WTC11 (cell line): ENCODE data around the gene ADIPOR2. TPM values are rescaled to one million over a fixed set of nuclear protein-coding genes. Genes with fewer than 3 reads are reported as not detected.

Experiments used
- ATAC-seq: fragments of 200-7000 bp; cut with Tn5 transposase; 2 replicates; pipeline ENCODE4 v1.10.0; 2021; ENCODE audit warnings: mild to moderate bottlenecking, moderate library complexity
- CTCF ChIA-PET: fragments of 300-600 bp; sonication (Branson Sonifier 250); formaldehyde crosslinking; loops from one replicate; lab custom pipeline; 2021; ENCODE audit warnings: antibody characterized with exemption; lab: Charles Lee
- POLR2A ChIA-PET: fragments of 350-600 bp; sonication (Branson Sonifier 250); formaldehyde crosslinking; loops from one replicate; lab custom pipeline; 2021; ENCODE audit warnings: antibody characterized with exemption; lab: Charles Lee
- DNase-seq: peaks from one replicate; pipeline ENCODE4 v3.0.0; 2021; ENCODE audit warnings: low spot score
- H3K27ac Mint-ChIP-seq: 2 replicates; pipeline ENCODE4 v1.8.0; 2021; ENCODE audit warnings: mixed read lengths
- H3K27me3 Mint-ChIP-seq: 2 replicates; pipeline ENCODE4 v1.8.0; 2021; ENCODE audit warnings: low read depth, mild to moderate bottlenecking, moderate library complexity, mixed read lengths
- H3K36me3 Mint-ChIP-seq: 2 replicates; pipeline ENCODE4 v1.8.0; 2021; ENCODE audit warnings: mixed read lengths
- H3K4me1 Mint-ChIP-seq: 2 replicates; pipeline ENCODE4 v1.8.0; 2022; ENCODE audit warnings: mixed read lengths
- H3K4me3 Mint-ChIP-seq: 2 replicates; pipeline ENCODE4 v1.8.0; 2021; ENCODE audit warnings: mild to moderate bottlenecking, moderate library complexity, mixed read lengths
- H3K9me3 Mint-ChIP-seq: 2 replicates; pipeline ENCODE4 v1.8.0; 2021; ENCODE audit warnings: mixed read lengths
- ATF1 ChIP-seq: sonication (generic); formaldehyde crosslinking; IDR thresholded peaks from 2 replicates; pipeline ENCODE4 v1.8.1; 2023; ENCODE audit warnings: mild to moderate bottlenecking, moderate library complexity, missing genetic modification reagents
- CDX4 ChIP-seq: fragments of 250-450 bp; sonication (Bioruptor Pico); IDR thresholded peaks from 2 replicates; pipeline ENCODE4 v1.9.0; 2021; ENCODE audit warnings: moderate library complexity, mild to moderate bottlenecking, inconsistent platforms, borderline replicate concordance
- CREM ChIP-seq: sonication (generic); formaldehyde crosslinking; IDR thresholded peaks from 2 replicates; pipeline ENCODE4 v1.8.1; 2022; ENCODE audit warnings: mild to moderate bottlenecking, missing genetic modification reagents, moderate library complexity
- GABPB1 ChIP-seq: sonication (generic); formaldehyde crosslinking; IDR thresholded peaks from 2 replicates; pipeline ENCODE4 v1.8.1; 2023; ENCODE audit warnings: mild to moderate bottlenecking, missing genetic modification reagents
- GTF2I ChIP-seq: fragments of 250-450 bp; sonication (Bioruptor Pico); conservative IDR thresholded peaks from 2 replicates; pipeline ENCODE4 v1.4.0; 2021; ENCODE audit warnings: mild to moderate bottlenecking
- MYBL2 ChIP-seq: sonication (generic); formaldehyde crosslinking; IDR thresholded peaks from 2 replicates; pipeline ENCODE4 v1.8.1; 2023; ENCODE audit warnings: mild to moderate bottlenecking, moderate library complexity, missing genetic modification reagents
- NFATC4 ChIP-seq: fragments of 250-450 bp; sonication (Bioruptor Pico); IDR thresholded peaks from 2 replicates; pipeline ENCODE4 v1.9.0; 2021; ENCODE audit warnings: mild to moderate bottlenecking
- NFE2L1 ChIP-seq: sonication (generic); formaldehyde crosslinking; IDR thresholded peaks from 2 replicates; pipeline ENCODE4 v1.8.1; 2023; ENCODE audit warnings: missing genetic modification reagents
- RORB ChIP-seq: fragments of 250-450 bp; sonication (Bioruptor Pico); IDR thresholded peaks from 2 replicates; pipeline ENCODE4 v1.9.0; 2021; ENCODE audit warnings: mild to moderate bottlenecking
- TCF7 ChIP-seq: sonication (generic); formaldehyde crosslinking; IDR thresholded peaks from 2 replicates; pipeline ENCODE4 v1.8.0; 2022; ENCODE audit warnings: mild to moderate bottlenecking, low read depth, missing genetic modification reagents, moderate library complexity
- TEAD4 ChIP-seq: sonication (generic); formaldehyde crosslinking; IDR thresholded peaks from 2 replicates; pipeline ENCODE4 v1.8.0; 2022; ENCODE audit warnings: mild to moderate bottlenecking, missing genetic modification reagents
- USF1 ChIP-seq: sonication (generic); formaldehyde crosslinking; IDR thresholded peaks from 2 replicates; pipeline ENCODE4 v1.8.0; 2022; ENCODE audit warnings: mild to moderate bottlenecking, missing genetic modification reagents
- USF2 ChIP-seq: sonication (generic); formaldehyde crosslinking; IDR thresholded peaks from 2 replicates; pipeline ENCODE4 v1.8.1; 2023; ENCODE audit warnings: mild to moderate bottlenecking, missing genetic modification reagents, moderate library complexity
- ZNF138 ChIP-seq: sonication (generic); formaldehyde crosslinking; conservative IDR thresholded peaks from 2 replicates; pipeline ENCODE4 v1.8.1; 2022; ENCODE audit warnings: mild to moderate bottlenecking, moderate library complexity, missing genetic modification reagents
- ZNF232 ChIP-seq: sonication (generic); formaldehyde crosslinking; IDR thresholded peaks from 2 replicates; pipeline ENCODE4 v1.8.0; 2022; ENCODE audit warnings: mild to moderate bottlenecking, missing genetic modification reagents
- ZNF425 ChIP-seq: fragments of 250-450 bp; sonication (Bioruptor Pico); conservative IDR thresholded peaks from 2 replicates; pipeline ENCODE4 v1.9.0; 2021; ENCODE audit warnings: mild to moderate bottlenecking
- total RNA-seq: library from RNA; stranded (reverse); gene quantifications from 3 replicates; pipeline ENCODE4 v1.2.3, GENCODE V29; 2021
- TF ChIP-seq, protein P1 (sequence below): sonication (generic); formaldehyde crosslinking; IDR thresholded peaks from 2 replicates; pipeline ENCODE4 v1.8.1; 2023; ENCODE audit warnings: mild to moderate bottlenecking, missing genetic modification reagents
- TF ChIP-seq, protein P2 (sequence below): fragments of 250-450 bp; sonication (Bioruptor Pico); IDR thresholded peaks from 2 replicates; pipeline ENCODE4 v2.1.2; 2022; ENCODE audit warnings: mild to moderate bottlenecking, moderate library complexity
- TF ChIP-seq, protein P3 (sequence below): fragments of 250-450 bp; sonication (Bioruptor Pico); IDR thresholded peaks from 2 replicates; pipeline ENCODE4 v1.9.0; 2021; ENCODE audit warnings: mild to moderate bottlenecking, borderline replicate concordance

Gene ADIPOR2
- total RNA-seq, 1 experiment from 2014 or later: 38.4 TPM

DNA sequence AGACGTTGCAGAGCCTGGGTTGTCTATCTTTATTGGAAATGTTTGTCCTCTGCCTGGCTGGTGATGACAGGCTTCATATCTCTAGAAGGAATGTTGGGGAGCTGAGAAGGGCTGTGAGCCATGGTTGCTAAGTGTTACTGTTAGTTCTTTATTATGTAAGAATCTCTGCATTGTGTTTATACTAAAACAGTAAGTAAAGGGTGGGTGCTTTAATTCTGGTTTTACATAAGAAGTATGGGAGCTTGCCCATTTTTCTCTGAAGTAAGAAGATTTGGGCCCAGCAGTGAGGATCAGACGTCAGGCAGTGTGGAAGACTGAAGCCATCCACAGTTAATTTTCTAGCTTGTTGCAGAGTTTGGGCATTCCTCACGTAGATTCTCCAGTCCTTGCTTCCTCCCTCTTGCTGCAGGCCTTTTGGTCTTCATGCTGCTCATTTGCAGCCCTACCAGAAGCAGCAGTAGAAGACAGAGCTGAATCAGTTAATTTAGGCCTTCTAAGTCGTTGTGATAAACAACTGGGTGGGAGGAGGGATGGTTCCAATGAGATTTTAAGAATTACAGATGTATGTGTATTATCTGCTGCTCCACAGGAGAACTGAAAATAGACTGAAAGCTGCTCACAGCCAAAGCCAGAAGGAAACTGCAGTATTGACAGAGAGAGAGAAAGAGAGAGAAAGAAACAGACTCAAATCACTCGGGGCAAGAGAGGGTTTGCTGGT, 40.5 kb upstream of the ADIPOR2 start:
- Mint-ChIP-seq H3K27ac (no peak overlapping the region), H3K36me3 (no peaks in the 10 kb centered on the region), H3K4me3 (no peak overlapping the region), H3K4me1 (peaks cover 12% of the 10 kb centered on the region)
- TF ChIP-seq TCF7 (CRISPR knock-in tag) (no peak), TEAD4 (no peak), RORB (CRISPR knock-in tag) (no peak), GABPB1 (CRISPR knock-in tag) (no peak), CDX4 (CRISPR knock-in tag) (no peak), GTF2I (CRISPR knock-in tag) (no peak), MYBL2 (no peak), ZNF138 (CRISPR knock-in tag) (no peak), CREM (CRISPR knock-in tag) (no peak), NFE2L1 (CRISPR knock-in tag) (no peak), ZNF425 (CRISPR knock-in tag) (no peak), USF1 (no peak)
- TF ChIP-seq, protein P1, sequence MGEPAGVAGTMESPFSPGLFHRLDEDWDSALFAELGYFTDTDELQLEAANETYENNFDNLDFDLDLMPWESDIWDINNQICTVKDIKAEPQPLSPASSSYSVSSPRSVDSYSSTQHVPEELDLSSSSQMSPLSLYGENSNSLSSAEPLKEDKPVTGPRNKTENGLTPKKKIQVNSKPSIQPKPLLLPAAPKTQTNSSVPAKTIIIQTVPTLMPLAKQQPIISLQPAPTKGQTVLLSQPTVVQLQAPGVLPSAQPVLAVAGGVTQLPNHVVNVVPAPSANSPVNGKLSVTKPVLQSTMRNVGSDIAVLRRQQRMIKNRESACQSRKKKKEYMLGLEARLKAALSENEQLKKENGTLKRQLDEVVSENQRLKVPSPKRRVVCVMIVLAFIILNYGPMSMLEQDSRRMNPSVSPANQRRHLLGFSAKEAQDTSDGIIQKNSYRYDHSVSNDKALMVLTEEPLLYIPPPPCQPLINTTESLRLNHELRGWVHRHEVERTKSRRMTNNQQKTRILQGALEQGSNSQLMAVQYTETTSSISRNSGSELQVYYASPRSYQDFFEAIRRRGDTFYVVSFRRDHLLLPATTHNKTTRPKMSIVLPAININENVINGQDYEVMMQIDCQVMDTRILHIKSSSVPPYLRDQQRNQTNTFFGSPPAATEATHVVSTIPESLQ (CRISPR knock-in tag): no peak
- TF ChIP-seq, protein P2, sequence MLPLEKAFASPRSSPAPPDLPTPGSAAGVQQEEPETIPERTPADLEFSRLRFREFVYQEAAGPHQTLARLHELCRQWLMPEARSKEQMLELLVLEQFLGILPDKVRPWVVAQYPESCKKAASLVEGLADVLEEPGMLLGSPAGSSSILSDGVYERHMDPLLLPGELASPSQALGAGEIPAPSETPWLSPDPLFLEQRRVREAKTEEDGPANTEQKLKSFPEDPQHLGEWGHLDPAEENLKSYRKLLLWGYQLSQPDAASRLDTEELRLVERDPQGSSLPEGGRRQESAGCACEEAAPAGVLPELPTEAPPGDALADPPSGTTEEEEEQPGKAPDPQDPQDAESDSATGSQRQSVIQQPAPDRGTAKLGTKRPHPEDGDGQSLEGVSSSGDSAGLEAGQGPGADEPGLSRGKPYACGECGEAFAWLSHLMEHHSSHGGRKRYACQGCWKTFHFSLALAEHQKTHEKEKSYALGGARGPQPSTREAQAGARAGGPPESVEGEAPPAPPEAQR: no peak
- TF ChIP-seq, all 79 proteins: peak for 0
- Mint-ChIP-seq H3K9me3 (no peaks in the 10 kb centered on the region), H3K27me3 (no peaks in the 10 kb centered on the region)
- ATAC-seq: no peak
- POLR2A ChIA-PET: interaction anchor here (0.7 kb wide), 1 partner anchor 537 kb away, joined by 3 read pairs; no protein-coding TSS in a partner anchor
- CTCF ChIA-PET: interaction anchor here (0.9 to 3.4 kb wide), 7 partner anchors 9 to 289 kb away, joined by 3 to 34 read pairs (median 8); partner anchors contain the start of gene WNT5B
- DNase-seq: no peak

GRCh38 chr12:1650978-1651361, 39.9 kb upstream of the ADIPOR2 start:
- no peak for ATAC-seq
- H3K36me3 Mint-ChIP-seq: no peaks in the 10 kb centered on the region
- H3K4me1 Mint-ChIP-seq: peaks cover 12% of the 10 kb centered on the region
- no peak overlapping the region for H3K4me3 Mint-ChIP-seq
- ChIA-PET CTCF (interaction anchor here (0.9 to 3.4 kb wide), 8 partner anchors 8 to 289 kb away, joined by 3 to 34 read pairs (median 10); partner anchors contain the start of gene WNT5B), POLR2A (no interaction called here)
- no peaks in the 10 kb centered on the region for H3K9me3 Mint-ChIP-seq
- no peak overlapping the region for H3K27ac Mint-ChIP-seq
- DNase-seq: no peak
- H3K27me3 Mint-ChIP-seq: no peaks in the 10 kb centered on the region
- TF ChIP-seq, protein P1 (CRISPR knock-in tag): no peak
- TF ChIP-seq ZNF232 (CRISPR knock-in tag): no peak
- no peak for TF ChIP-seq ATF1
- TF ChIP-seq NFATC4 (CRISPR knock-in tag): no peak
- TF ChIP-seq NFE2L1 (CRISPR knock-in tag): no peak
- no peak for TF ChIP-seq USF2 (CRISPR knock-in tag)
- TF ChIP-seq, protein P3, sequence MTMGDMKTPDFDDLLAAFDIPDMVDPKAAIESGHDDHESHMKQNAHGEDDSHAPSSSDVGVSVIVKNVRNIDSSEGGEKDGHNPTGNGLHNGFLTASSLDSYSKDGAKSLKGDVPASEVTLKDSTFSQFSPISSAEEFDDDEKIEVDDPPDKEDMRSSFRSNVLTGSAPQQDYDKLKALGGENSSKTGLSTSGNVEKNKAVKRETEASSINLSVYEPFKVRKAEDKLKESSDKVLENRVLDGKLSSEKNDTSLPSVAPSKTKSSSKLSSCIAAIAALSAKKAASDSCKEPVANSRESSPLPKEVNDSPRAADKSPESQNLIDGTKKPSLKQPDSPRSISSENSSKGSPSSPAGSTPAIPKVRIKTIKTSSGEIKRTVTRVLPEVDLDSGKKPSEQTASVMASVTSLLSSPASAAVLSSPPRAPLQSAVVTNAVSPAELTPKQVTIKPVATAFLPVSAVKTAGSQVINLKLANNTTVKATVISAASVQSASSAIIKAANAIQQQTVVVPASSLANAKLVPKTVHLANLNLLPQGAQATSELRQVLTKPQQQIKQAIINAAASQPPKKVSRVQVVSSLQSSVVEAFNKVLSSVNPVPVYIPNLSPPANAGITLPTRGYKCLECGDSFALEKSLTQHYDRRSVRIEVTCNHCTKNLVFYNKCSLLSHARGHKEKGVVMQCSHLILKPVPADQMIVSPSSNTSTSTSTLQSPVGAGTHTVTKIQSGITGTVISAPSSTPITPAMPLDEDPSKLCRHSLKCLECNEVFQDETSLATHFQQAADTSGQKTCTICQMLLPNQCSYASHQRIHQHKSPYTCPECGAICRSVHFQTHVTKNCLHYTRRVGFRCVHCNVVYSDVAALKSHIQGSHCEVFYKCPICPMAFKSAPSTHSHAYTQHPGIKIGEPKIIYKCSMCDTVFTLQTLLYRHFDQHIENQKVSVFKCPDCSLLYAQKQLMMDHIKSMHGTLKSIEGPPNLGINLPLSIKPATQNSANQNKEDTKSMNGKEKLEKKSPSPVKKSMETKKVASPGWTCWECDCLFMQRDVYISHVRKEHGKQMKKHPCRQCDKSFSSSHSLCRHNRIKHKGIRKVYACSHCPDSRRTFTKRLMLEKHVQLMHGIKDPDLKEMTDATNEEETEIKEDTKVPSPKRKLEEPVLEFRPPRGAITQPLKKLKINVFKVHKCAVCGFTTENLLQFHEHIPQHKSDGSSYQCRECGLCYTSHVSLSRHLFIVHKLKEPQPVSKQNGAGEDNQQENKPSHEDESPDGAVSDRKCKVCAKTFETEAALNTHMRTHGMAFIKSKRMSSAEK (CRISPR knock-in tag): no peak
